ENCODE results near the gene FHOD1. TPM values are rescaled to one million over a fixed set of nuclear protein-coding genes. Genes with fewer than 3 reads are reported as not detected.
A peak's percentile ranks its signal among the peaks of the same experiment; 100 is the strongest.

The FHOD1 gene
- total RNA-seq, 5 donors from 2014 or later (not counting 1 experiment from before 2014, with no cell fraction given): 31.0 to 92.5 (median 66.2) TPM

DNA sequence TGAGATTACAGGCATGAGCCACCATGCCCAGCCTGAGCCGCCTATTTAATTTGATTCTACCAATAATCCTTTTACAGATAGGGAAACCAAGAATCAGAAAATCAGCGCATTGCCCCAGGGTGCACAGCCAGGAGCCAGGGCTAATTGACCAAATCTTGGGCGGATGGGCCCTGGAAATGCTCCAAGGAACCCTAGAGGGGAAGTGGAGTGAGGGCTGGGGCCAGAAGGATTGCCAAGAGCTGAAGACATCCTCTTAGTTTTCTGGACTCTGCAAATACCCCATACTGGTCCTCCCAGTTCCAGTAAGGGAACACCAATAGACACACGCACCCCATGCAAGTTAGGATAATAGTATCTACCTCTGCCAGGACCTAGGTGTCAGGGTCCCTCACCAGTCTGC, 3.8 kb downstream of the FHOD1 start:
- Mint-ChIP-seq H3K4me1 (peaks cover 29 to 46% (median 39%) of the 10 kb centered on the region in 3 donors), H3K4me3 (no peak overlapping the region), H3K36me3 (peaks cover 3% of the 10 kb centered on the region), H3K27ac (peak overlapping the region; percentile 92 to 98), H3K27me3 (peaks cover 0 to 1% of the 10 kb centered on the region in 2 donors), H3K9me3 (no peaks in the 10 kb centered on the region)
- 93% methylated on average over 2 of the region's 4 CpGs for WGBS (ENCODE audit: insufficient coverage)
- Histone ChIP-seq H3K9me3 (no peaks in the 10 kb centered on the region), H3K4me1 (ENCODE audit: control insufficient read depth in 1 of 2, extremely low read depth in 1 of 2, insufficient read depth in 2 of 2, low read length in 2 of 2) (peaks cover 19 to 51% of the 10 kb centered on the region in 2 experiments), H3K27me3 (replicated peaks in 1 of 2; ENCODE audit: control insufficient read depth in 2 of 2, extremely low read depth in 1 of 2, insufficient read depth in 2 of 2, low read length in 1 of 2) (no peaks in the 10 kb centered on the region), H3K27ac (ENCODE audit: low read length) (peak overlapping the region; percentile 88), H3K4me3 (ENCODE audit: control insufficient read depth in 1 of 2, extremely low read depth in 1 of 2, low read length in 1 of 2) (no peak overlapping the region), H3K36me3 (ENCODE audit: control insufficient read depth in 2 of 2, extremely low read depth in 1 of 2, insufficient read depth in 1 of 2, low read length in 1 of 2) (peaks cover 8 to 11% of the 10 kb centered on the region in 2 donors)
- POLR2A ChIA-PET: interaction anchor here in 1 of 2 donors (0.6 kb wide), 1 partner anchor 414 kb away, joined by 3 read pairs; no protein-coding TSS in a partner anchor
- CTCF ChIA-PET: no interaction called here
- ATAC-seq (replicated peaks in 1 of 4) (no peak), DNase-seq (no peak)

DNA sequence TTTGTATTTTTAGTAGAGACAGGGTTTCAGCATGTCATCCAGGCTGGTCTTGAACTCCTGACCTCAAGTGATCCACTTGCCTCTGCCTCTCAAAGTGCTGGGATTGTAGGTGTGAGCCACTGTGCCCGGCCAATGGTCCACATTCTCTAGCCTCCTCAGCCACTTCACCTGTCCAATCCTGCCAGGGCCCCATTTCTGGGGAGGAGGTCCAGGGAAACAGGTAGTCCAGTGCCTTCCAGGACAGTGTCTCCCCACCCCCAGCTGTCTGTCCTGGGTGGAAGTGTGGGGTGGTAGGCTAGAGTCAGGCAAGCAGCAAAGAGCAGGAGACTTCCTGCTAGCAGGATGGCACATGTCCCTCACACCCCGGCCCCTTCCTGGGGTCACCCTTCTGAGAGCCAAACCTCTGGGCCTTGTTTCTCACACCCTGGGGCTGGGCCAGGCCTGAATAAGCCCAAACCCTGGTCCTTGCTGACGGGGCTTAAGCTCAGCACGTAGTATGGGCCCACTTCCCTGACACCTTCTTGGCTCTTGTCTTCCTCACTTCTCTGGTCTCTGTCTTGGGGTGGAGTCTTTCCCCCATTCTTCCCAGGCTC, 5.0 kb downstream of the FHOD1 start:
- Histone ChIP-seq H3K27me3 (replicated peaks in 1 of 2; ENCODE audit: control insufficient read depth in 2 of 2, extremely low read depth in 1 of 2, insufficient read depth in 2 of 2, low read length in 1 of 2) (no peaks in the 10 kb centered on the region), H3K4me3 (ENCODE audit: control insufficient read depth in 1 of 2, extremely low read depth in 1 of 2, low read length in 1 of 2) (no peak overlapping the region), H3K27ac (ENCODE audit: low read length) (no peak overlapping the region), H3K9me3 (no peaks in the 10 kb centered on the region), H3K4me1 (ENCODE audit: control insufficient read depth in 1 of 2, extremely low read depth in 1 of 2, insufficient read depth in 2 of 2, low read length in 2 of 2) (peaks cover 10 to 45% of the 10 kb centered on the region in 2 experiments), H3K36me3 (ENCODE audit: control insufficient read depth in 2 of 2, extremely low read depth in 1 of 2, insufficient read depth in 1 of 2, low read length in 1 of 2) (peaks cover 17 to 19% of the 10 kb centered on the region in 2 donors)
- H3K36me3 Mint-ChIP-seq: peaks cover 14% of the 10 kb centered on the region
- POLR2A ChIA-PET: no interaction called here
- ATAC-seq (replicated peaks in 1 of 4) (no peak), DNase-seq (no peak)
- H3K4me3 Mint-ChIP-seq: no peak overlapping the region
- no peaks in the 10 kb centered on the region for H3K9me3 Mint-ChIP-seq
- no peaks in the 10 kb centered on the region for H3K27me3 Mint-ChIP-seq
- peaks cover 17 to 40% (median 30%) of the 10 kb centered on the region in 3 donors for H3K4me1 Mint-ChIP-seq
- H3K27ac Mint-ChIP-seq: peak overlapping the region; percentile 58 to 80
- CTCF ChIA-PET: no interaction called here
- WGBS (ENCODE audit: insufficient coverage): 89% methylated on average over 3 of the region's 4 CpGs

- Mint-ChIP-seq H3K27me3 (no peaks in the 10 kb centered on the region), H3K4me3 (no peak overlapping the region), H3K36me3 (peaks cover 19% of the 10 kb centered on the region), H3K9me3 (no peaks in the 10 kb centered on the region), H3K4me1 (peaks cover 17 to 41% (median 32%) of the 10 kb centered on the region in 3 donors), H3K27ac (peak overlapping the region; percentile 23 to 76)
- no peaks in the 10 kb centered on the region for H3K9me3 ChIP-seq
- DNase-seq (no peak), ATAC-seq (replicated peaks in 1 of 4) (no peak)
- POLR2A ChIA-PET: no interaction called here
- no peaks in the 10 kb centered on the region for H3K27me3 ChIP-seq (replicated peaks in 1 of 2; ENCODE audit: control insufficient read depth in 2 of 2, extremely low read depth in 1 of 2, insufficient read depth in 2 of 2, low read length in 1 of 2)
- no CpG with 5 or more reads among the region's 10 CpGs for WGBS (ENCODE audit: insufficient coverage)
- peaks cover 22 to 25% of the 10 kb centered on the region in 2 donors for H3K36me3 ChIP-seq (ENCODE audit: control insufficient read depth in 2 of 2, extremely low read depth in 1 of 2, insufficient read depth in 1 of 2, low read length in 1 of 2)
- H3K4me3 ChIP-seq (ENCODE audit: control insufficient read depth in 1 of 2, extremely low read depth in 1 of 2, low read length in 1 of 2): no peak overlapping the region
- H3K27ac ChIP-seq (ENCODE audit: low read length): no peak overlapping the region
- CTCF ChIA-PET: no interaction called here
- H3K4me1 ChIP-seq (ENCODE audit: control insufficient read depth in 1 of 2, extremely low read depth in 1 of 2, insufficient read depth in 2 of 2, low read length in 2 of 2): peaks cover 8 to 44% of the 10 kb centered on the region in 2 experiments
These were observed 6.0 kb downstream of the FHOD1 start for GRCh38 chr16:67241008-67241900.

DNA sequence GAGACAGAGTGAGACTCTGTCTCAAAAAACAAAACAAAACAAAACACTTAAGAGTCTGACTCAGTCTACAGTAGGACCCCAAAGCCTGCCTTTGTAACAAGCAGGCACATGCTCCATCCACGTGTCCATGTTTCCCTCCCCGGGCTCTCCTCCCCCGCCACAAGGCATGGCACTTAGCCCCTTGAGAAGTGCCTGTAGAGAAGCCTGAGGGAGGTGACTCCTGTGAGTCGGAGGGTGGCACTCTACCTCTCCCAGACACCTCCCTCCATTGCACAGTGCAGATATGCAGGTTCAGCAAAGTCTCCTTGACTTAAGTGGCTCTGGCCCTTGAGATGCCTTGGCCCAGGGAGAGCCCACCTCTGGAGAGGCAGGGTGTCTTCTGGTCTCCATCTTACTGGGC, 6.8 kb downstream of the FHOD1 start:
- Mint-ChIP-seq H3K36me3 (peaks cover 23% of the 10 kb centered on the region), H3K27me3 (no peaks in the 10 kb centered on the region), H3K9me3 (no peaks in the 10 kb centered on the region), H3K4me1 (peaks cover 17 to 44% (median 32%) of the 10 kb centered on the region in 3 donors), H3K27ac (peak overlapping the region; percentile 5 to 11), H3K4me3 (no peak overlapping the region)
- Histone ChIP-seq H3K9me3 (no peaks in the 10 kb centered on the region), H3K27me3 (replicated peaks in 1 of 2; ENCODE audit: control insufficient read depth in 2 of 2, extremely low read depth in 1 of 2, insufficient read depth in 2 of 2, low read length in 1 of 2) (no peaks in the 10 kb centered on the region), H3K36me3 (ENCODE audit: control insufficient read depth in 2 of 2, extremely low read depth in 1 of 2, insufficient read depth in 1 of 2, low read length in 1 of 2) (peaks cover 26 to 32% of the 10 kb centered on the region in 2 donors), H3K4me3 (ENCODE audit: control insufficient read depth in 1 of 2, extremely low read depth in 1 of 2, low read length in 1 of 2) (no peak overlapping the region), H3K27ac (ENCODE audit: low read length) (no peak overlapping the region), H3K4me1 (ENCODE audit: control insufficient read depth in 1 of 2, extremely low read depth in 1 of 2, insufficient read depth in 2 of 2, low read length in 2 of 2) (peaks cover 4 to 43% of the 10 kb centered on the region in 2 experiments)
- no peak for ATAC-seq (replicated peaks in 1 of 4)
- 100% methylated on average over 1 of the region's 4 CpGs for WGBS (ENCODE audit: insufficient coverage)
- CTCF ChIA-PET: no interaction called here
- DNase-seq: no peak
- POLR2A ChIA-PET: no interaction called here

GRCh38 chr16:67238806-67239470, 8.3 kb downstream of the FHOD1 start:
- Histone ChIP-seq H3K27ac (ENCODE audit: low read length) (no peak overlapping the region), H3K4me1 (ENCODE audit: control insufficient read depth in 1 of 2, extremely low read depth in 1 of 2, insufficient read depth in 2 of 2, low read length in 2 of 2) (peaks cover 0 to 36% of the 10 kb centered on the region in 2 experiments), H3K27me3 (replicated peaks in 1 of 2; ENCODE audit: control insufficient read depth in 2 of 2, extremely low read depth in 1 of 2, insufficient read depth in 2 of 2, low read length in 1 of 2) (no peaks in the 10 kb centered on the region), H3K9me3 (no peaks in the 10 kb centered on the region), H3K4me3 (ENCODE audit: control insufficient read depth in 1 of 2, extremely low read depth in 1 of 2, low read length in 1 of 2) (no peak overlapping the region), H3K36me3 (ENCODE audit: control insufficient read depth in 2 of 2, extremely low read depth in 1 of 2, insufficient read depth in 1 of 2, low read length in 1 of 2) (peaks cover 31 to 43% of the 10 kb centered on the region in 2 donors)
- Mint-ChIP-seq H3K36me3 (peaks cover 23% of the 10 kb centered on the region), H3K9me3 (no peaks in the 10 kb centered on the region), H3K27me3 (no peaks in the 10 kb centered on the region), H3K4me1 (peaks cover 2 to 28% (median 16%) of the 10 kb centered on the region in 3 donors), H3K27ac (peak overlapping the region; percentile 22 to 37), H3K4me3 (no peak overlapping the region)
- ChIA-PET CTCF (interaction anchor here in 1 of 2 donors (1.1 kb wide), 1 partner anchor 41 kb away, joined by 4 read pairs; no protein-coding TSS in a partner anchor), POLR2A (no interaction called here)
- no peak for DNase-seq
- ATAC-seq (replicated peaks in 1 of 4): no peak
- WGBS (ENCODE audit: insufficient coverage): 100% methylated on average over 5 of the region's 9 CpGs

DNA sequence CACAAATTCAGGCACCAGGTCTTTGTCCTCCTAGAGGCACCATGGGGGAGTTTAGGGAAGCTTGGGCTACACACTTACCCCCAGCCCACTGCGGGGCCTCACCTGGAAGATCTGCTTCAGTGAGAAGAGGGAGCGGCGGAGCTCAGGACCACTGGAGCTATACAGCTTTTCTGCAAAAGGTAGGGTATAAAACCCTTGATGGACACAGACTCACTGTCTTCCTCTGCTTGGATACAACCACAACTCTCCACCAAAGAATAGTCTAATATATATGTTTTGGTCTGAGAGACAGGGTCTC, 9.1 kb downstream of the FHOD1 start:
- no peak overlapping the region for H3K4me3 Mint-ChIP-seq
- H3K4me1 ChIP-seq (ENCODE audit: control insufficient read depth in 1 of 2, extremely low read depth in 1 of 2, insufficient read depth in 2 of 2, low read length in 2 of 2): peaks cover 0 to 29% of the 10 kb centered on the region in 2 experiments
- peaks cover 31 to 49% of the 10 kb centered on the region in 2 donors for H3K36me3 ChIP-seq (ENCODE audit: control insufficient read depth in 2 of 2, extremely low read depth in 1 of 2, insufficient read depth in 1 of 2, low read length in 1 of 2)
- ATAC-seq (replicated peaks in 1 of 4) (no peak), DNase-seq (no peak)
- no peak overlapping the region for H3K27ac ChIP-seq (ENCODE audit: low read length)
- ChIA-PET CTCF (interaction anchor here in 1 of 2 donors (0.6 kb wide), 1 partner anchor 208 kb away, joined by 3 read pairs; no protein-coding TSS in a partner anchor), POLR2A (no interaction called here)
- WGBS (ENCODE audit: insufficient coverage): no CpG with 5 or more reads among the region's 3 CpGs
- H3K36me3 Mint-ChIP-seq: peaks cover 26% of the 10 kb centered on the region
- peak overlapping the region in 1 of 2 donors; percentile 37 for H3K27ac Mint-ChIP-seq
- no peaks in the 10 kb centered on the region for H3K27me3 ChIP-seq (replicated peaks in 1 of 2; ENCODE audit: control insufficient read depth in 2 of 2, extremely low read depth in 1 of 2, insufficient read depth in 2 of 2, low read length in 1 of 2)
- no peaks in the 10 kb centered on the region for H3K9me3 ChIP-seq
- H3K27me3 Mint-ChIP-seq: no peaks in the 10 kb centered on the region
- H3K4me1 Mint-ChIP-seq: peaks cover 0 to 21% (median 12%) of the 10 kb centered on the region in 3 donors
- H3K9me3 Mint-ChIP-seq: no peaks in the 10 kb centered on the region
- no peak overlapping the region for H3K4me3 ChIP-seq (ENCODE audit: control insufficient read depth in 1 of 2, extremely low read depth in 1 of 2, low read length in 1 of 2)
